CD4-positive, alpha-beta T cell treated with Interleukin-17A for 4 hours (primary cell): Measurements from ENCODE around the gene OR1J2.

ENCODE experiments used
- DNase-seq: peaks from one replicate; pipeline ENCODE4 v3.0.0-alpha.2; 2020; ENCODE audit warnings: mixed read lengths

OR1J2 gene

DNA sequence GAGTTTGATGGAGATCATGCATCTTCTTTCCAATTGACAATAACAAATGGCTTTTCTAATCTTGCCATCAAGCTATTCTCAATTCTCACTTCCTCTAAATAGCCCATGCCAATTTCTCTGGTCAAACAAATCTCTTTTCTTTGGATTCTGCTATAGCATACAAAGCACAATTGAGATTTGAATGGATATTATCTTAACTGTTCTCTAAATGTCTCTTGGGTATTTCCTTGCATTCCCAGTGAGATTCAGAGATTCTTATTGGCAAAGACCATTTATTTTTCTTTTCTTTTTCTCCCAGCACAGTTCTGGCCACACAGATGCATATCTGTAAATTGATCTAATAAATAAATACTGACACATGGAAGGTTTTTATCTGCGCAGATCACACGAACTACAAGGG is 42.2 kb downstream of the OR1J2 start, which contains the start of gene OR1N2:
Gene OR1N2, plus strand, starts transcription at position 301 of the 400 bp plus-strand sequence. CDS start 100 bp downstream, outside the sequence.
- DNase-seq: no peak
